ENCODE results near the gene RFX2. TPM values are rescaled to one million over a fixed set of nuclear protein-coding genes. Genes with fewer than 3 reads are reported as not detected.
A peak's percentile ranks its signal among the peaks of the same experiment; 100 is the strongest.

Gene RFX2
- total RNA-seq, 1 donor, result 6.5 TPM

- H3K4me3 ChIP-seq (ENCODE audit: low read depth, low read length), result no peak overlapping the region
- TF ChIP-seq, protein P1, sequence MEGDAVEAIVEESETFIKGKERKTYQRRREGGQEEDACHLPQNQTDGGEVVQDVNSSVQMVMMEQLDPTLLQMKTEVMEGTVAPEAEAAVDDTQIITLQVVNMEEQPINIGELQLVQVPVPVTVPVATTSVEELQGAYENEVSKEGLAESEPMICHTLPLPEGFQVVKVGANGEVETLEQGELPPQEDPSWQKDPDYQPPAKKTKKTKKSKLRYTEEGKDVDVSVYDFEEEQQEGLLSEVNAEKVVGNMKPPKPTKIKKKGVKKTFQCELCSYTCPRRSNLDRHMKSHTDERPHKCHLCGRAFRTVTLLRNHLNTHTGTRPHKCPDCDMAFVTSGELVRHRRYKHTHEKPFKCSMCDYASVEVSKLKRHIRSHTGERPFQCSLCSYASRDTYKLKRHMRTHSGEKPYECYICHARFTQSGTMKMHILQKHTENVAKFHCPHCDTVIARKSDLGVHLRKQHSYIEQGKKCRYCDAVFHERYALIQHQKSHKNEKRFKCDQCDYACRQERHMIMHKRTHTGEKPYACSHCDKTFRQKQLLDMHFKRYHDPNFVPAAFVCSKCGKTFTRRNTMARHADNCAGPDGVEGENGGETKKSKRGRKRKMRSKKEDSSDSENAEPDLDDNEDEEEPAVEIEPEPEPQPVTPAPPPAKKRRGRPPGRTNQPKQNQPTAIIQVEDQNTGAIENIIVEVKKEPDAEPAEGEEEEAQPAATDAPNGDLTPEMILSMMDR (IDR thresholded peaks at IDR 0.05; ENCODE audit: insufficient read depth, low read depth, low read length), result no peak
These were observed 86.4 kb downstream of the RFX2 start for GRCh38 chr19:6023936-6024335.

DNA sequence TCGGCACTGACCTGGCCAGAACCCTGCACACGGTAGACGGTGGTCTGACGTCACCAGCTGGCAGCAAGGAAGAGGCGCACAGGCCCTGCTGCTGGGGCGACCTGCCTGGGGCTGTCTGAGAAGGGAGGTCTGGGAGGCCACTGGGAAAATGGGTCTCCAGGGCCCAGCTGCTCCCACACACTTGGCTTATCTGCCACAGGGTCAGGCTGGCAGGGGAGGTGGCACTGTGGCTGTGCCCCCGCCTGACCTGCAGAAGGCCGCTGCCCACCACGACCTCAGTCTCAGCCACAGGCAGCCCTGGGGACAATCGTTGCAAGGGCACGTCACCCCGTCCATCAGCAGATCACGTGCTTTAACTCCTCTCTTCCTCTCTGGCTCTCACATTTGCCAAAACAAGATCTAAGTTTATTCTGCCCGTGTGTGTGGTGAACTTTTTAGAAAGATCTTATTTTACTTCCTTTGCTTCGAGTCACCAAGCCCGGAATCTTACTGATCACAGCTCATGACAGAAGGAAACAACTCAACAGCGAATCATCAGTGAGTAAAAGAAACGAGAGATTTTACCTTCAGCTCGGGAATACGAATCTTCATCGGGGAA, 87.1 kb downstream of the RFX2 start:
- no peak overlapping the region for H3K4me3 ChIP-seq (ENCODE audit: low read depth, low read length)
- TF ChIP-seq, protein P1 (IDR thresholded peaks at IDR 0.05; ENCODE audit: insufficient read depth, low read depth, low read length), result no peak
- peak; percentile 38 for DNase-seq (ENCODE audit: low read depth)

More at GRCh38 chr19:6023936-6024335, 86.4 kb downstream of the RFX2 start:
- no peak for DNase-seq (ENCODE audit: low read depth)

- TF ChIP-seq, protein P1 (IDR thresholded peaks at IDR 0.05; ENCODE audit: insufficient read depth, low read depth, low read length), result no peak
- no peak for DNase-seq (ENCODE audit: low read depth)
- H3K4me3 ChIP-seq (ENCODE audit: low read depth, low read length), result no peak overlapping the region
These were observed 87.7 kb downstream of the RFX2 start for GRCh38 chr19:6022570-6023064.

DNA sequence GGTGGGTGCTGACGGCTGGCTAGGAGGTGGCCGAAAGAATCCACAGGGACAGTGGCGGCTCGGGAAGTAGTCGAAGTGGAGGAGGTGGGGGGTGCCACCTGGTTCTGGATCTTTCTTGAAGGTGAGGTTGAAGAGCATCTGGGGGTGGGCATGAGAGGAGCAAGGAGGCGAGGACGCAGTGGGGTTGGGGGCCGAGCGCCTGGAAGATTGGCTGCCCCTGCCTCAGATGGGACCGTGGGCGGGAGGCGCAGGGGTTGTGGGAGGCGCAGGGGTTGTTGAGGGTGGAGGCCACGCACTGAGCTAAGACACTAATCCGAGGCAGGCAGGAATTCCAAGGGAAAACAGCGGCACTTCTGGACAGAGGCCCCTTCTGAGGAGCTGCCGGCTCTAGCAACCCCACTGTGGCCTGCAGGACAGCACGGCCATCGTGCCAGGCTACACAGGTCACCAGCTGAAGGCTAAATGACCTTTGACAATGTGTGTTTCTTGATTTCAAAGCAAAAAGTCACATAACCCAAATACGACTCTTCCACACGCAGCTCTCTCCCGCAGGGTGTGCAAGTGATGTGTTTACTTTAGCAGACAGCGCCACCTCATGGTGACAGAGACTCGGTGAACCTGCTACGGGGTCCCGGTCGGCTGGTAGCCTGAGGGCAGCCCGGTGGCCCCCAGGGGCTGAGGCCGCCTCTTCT, 88.3 kb downstream of the RFX2 start:
- TF ChIP-seq, protein P1 (IDR thresholded peaks at IDR 0.05; ENCODE audit: insufficient read depth, low read depth, low read length), result peak; percentile 78

DNA sequence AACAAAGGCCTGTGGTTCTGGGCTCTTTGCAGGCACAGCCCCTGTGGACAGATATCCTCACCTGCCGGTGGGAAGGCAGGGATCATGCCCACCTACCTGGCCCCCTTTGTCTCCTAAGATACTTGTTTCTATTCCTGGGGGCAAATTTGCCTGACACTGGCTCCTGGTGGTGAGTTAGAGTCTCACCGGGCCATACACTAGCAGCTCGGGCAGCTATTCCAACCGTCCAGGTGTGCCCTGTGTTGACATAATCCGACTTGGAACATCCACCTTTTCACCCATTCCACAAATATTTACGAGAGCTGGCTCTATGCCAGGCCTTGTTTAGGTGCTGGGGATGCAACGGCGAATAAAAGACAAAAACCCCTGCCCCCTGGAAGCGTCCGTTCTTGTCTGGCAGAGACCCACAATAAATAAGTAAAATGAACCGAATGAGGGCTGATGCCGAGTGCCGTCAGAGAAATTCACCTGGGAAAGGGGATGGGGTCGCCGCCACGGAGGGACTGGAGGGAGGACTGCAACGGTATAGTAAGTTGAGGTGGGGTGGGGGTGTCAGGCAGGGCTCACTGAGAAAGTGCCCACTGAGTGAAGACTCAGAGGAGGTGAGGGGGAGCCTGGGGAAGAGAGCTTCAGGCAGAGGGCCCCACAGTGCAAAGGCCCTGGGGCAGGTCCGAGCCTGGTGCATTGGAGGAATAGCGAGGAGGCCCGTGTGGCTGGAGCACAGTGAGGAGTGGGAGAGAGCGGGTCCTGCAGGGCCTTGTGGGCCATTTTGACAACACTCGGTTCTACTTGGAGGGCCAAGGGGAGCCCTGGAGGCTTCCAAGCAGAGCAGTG, 89.1 kb downstream of the RFX2 start:
- no peak for DNase-seq (ENCODE audit: low read depth)

More for the DNA sequence above, 88.3 kb downstream of the RFX2 start:
- no peak overlapping the region for H3K4me3 ChIP-seq (ENCODE audit: low read depth, low read length)
- DNase-seq (ENCODE audit: low read depth), result peak; percentile 85

More for the DNA sequence above, 89.1 kb downstream of the RFX2 start:
- TF ChIP-seq, protein P1 (IDR thresholded peaks at IDR 0.05; ENCODE audit: insufficient read depth, low read depth, low read length), result peak; percentile 3
- H3K4me3 ChIP-seq (ENCODE audit: low read depth, low read length), result no peak overlapping the region
